Stimulated activated CD8-positive, alpha-beta memory T cell treated with anti-CD3 and anti-CD28 coated beads, Interleukin-12 subunit alpha, Interleukin-12 subunit beta, amount 100 ng/mL, for 1 hour (primary cell): ENCODE results near the gene ROBO1.

Experiments used
- DNase-seq: peaks from one replicate; pipeline ENCODE4 v3.0.0-alpha.2; 2020; ENCODE audit warnings: low read depth

The ROBO1 gene

GRCh38 chr3:79461129-79461792 is 306.5 kb downstream of the ROBO1 start:
- DNase-seq, result no peak

GRCh38 chr3:79453600-79453999 is 314.2 kb downstream of the ROBO1 start:
- no peak for DNase-seq

GRCh38 chr3:79436387-79436786 is 331.4 kb downstream of the ROBO1 start:
- no peak for DNase-seq

- no peak for DNase-seq
These were observed 340.7 kb downstream of the ROBO1 start for GRCh38 chr3:79427081-79427480.

- no peak for DNase-seq
These were observed 343.0 kb downstream of the ROBO1 start for GRCh38 chr3:79424811-79425210.

DNA sequence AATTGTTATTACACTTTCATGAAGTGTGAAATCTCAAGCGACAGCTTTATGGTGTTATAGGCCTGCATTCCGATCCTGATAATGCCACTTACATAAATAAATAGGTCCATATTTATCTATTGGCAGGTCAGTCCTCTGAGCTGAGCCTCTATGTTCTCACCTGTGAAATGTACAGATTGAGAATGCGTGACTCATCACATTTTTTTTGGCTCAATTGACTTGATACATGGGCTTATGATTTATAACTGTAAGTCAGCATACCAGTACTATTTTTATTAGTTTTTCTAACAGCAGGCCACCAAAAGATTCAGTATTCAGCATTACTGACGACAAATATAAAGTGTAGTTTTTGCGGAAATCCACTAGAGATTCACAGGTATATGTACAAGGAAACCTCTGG is 344.4 kb downstream of the ROBO1 start:
- DNase-seq, result no peak

- no peak for DNase-seq
These were observed 346.5 kb downstream of the ROBO1 start for GRCh38 chr3:79421273-79421672.

DNA sequence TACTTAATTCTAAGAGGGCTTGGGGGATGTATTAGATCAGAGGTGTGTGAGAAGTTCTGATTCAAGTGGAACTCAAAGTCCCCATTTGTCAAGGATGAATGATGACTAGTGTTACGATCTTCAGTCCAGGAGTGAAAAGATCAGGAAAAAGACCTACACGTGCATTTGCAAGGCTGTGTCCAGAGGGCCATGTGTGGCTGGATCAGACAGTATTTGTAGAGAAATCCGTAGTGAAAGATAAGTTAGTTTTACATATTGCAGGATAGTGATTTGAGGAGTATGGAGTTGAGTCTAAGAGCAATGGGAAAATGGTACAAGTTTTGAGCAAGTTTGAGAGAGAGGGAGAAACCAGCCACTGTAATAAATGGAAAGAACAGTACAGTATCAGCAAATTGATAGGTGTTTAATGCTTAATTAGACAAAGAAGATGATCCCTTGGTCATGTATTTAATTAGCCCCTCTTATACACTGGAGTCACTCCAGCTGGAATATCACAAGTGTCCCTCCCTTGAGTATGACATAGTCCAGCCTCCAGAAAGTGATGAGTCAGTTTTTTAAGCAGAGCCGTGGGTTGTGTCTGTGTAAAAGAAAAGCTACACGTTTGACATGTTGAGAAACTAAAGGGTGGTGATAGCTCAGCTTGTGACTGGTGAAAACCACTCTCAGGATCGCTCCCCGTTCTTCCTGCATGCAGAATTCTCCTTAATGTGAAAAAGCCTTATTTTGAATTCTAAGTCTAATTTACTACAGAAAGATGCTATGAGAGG is 348.8 kb downstream of the ROBO1 start:
- DNase-seq, result no peak

DNA sequence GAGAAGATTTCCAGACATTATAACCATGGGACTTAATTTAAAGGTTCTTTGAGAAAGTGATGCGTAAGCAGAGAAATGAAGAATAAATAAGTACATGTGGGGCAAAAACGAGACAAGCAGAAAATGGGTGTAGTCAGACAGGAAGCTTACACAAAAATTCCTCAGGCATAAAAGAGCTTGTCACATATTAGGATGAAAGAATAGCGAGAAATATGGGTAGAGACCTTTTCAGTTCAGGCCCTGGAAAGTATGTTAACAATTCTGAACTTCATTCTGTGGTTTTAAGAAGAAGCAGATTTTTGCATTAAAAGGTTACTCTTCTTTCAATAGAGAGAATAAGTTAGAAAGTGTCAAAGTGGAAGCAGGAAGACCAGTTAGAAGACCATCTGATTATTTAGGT is 352.4 kb downstream of the ROBO1 start:
- DNase-seq, result no peak

GRCh38 chr3:79414806-79415205 is 353.0 kb downstream of the ROBO1 start:
- no peak for DNase-seq

- no peak for DNase-seq
These were observed 353.8 kb downstream of the ROBO1 start for GRCh38 chr3:79414035-79414434.

GRCh38 chr3:79412537-79412936 is 355.3 kb downstream of the ROBO1 start:
- DNase-seq, result no peak

DNA sequence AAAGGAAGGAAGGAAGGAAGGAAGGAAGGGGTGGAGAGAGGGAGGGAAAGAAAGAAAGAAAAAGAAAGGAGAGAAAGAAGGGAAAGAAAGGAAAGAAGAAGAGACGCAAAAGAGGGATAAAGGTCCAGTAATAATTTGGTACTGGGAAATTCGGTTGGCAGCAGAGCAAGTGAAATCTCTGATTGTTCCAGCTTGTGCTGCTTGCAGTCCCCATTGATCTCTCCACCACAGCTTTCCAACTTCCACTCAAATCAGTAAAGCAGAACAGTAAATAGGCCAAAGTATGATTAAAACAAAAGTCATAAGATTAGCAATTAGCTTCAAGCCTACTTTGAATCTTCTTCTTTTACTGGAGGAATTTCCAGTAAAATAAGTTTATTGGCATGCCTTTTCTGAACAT is 357.2 kb downstream of the ROBO1 start:
- no peak for DNase-seq

- no peak for DNase-seq
These were observed 357.7 kb downstream of the ROBO1 start for GRCh38 chr3:79410136-79410535.

- no peak for DNase-seq
These were observed 361.6 kb downstream of the ROBO1 start for GRCh38 chr3:79406175-79406574.

DNA sequence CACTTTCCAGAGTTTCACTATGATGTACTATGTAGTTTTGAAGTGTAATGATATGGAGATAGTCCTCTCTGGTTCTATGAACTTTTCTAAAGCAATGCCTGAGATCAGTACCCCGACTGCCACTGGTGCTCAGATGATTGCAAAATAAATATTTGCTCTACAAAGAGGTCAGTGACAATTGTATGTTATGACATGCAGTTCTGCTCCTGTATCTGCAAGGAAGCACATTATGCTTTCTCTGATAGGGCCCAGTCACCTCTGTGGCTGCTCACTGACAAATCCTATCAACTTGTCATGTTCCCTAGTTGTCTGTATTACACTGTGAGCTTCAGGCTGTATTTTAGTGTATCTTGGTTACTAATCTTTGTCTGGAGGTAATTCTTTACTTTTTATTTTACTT is 362.6 kb downstream of the ROBO1 start:
- no peak for DNase-seq

- no peak for DNase-seq
These were observed 371.2 kb downstream of the ROBO1 start for GRCh38 chr3:79396595-79396994.

DNA sequence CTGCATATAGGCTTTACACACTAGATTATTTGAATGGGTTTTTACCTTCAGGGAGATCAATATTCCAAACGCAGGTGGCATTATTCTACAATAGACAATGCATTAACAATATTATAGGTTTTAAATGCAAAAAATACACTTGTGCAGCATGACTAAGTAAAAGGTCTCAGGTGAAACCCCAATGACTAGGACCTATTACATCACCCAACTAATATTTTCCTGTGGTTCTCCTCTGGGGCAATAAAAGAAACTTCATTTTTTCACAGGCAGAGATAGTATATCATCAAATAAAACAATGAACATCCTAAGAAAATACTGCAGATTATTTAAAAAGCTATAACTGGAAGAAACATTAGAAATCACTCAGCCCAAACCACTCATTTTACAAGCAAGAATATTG is 375.3 kb downstream of the ROBO1 start:
- DNase-seq, result no peak

- no peak for DNase-seq
These were observed 377.4 kb downstream of the ROBO1 start for GRCh38 chr3:79390352-79390751.

DNA sequence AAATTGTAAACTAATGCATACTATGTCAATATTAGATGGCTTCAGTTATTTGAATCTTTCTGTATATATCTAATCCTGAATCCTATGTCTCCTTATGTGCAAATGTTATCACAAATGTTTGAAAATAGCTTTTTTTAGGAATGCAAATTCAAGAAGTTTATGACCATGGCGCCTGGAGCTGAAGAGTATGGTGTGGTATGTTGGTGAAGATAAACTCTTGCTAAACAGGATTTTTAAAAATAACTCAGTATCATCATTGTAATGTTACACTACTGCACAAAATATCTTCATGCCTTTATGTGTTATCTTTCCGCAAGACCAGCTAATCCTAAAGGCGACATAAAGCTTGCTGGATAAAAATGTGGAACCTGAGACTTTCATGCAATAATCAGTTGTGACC is 382.6 kb downstream of the ROBO1 start:
- DNase-seq, result no peak

DNA sequence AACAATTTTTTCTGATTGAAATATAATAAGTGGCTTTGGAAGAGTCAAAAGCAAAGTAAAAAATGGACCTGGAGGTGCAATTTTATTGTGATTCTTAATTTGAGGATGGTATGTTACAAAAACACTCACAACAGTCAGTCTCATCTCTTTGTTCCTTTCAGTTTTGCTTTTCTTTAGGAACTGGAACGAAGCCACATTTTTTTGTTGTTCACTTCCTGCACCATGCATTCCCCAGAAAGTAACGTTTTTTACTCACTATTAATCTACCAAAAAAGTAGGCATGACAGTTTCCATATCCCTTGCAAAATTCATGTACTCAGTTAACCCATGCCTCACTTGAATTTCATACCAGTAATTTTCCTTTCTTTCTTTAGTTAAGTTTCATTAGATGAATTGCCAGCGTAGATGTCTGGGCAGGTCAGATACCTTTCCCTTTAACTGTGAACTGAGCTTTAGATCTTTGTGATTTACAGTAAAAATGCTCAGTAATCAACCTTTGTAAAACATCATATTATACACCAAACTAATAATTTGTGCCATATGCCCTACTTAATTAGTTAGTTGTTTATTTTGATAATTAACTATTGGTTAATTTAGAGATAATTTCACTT is 384.3 kb downstream of the ROBO1 start:
- DNase-seq, result no peak

GRCh38 chr3:79380581-79380980 is 387.2 kb downstream of the ROBO1 start:
- DNase-seq, result no peak

DNA sequence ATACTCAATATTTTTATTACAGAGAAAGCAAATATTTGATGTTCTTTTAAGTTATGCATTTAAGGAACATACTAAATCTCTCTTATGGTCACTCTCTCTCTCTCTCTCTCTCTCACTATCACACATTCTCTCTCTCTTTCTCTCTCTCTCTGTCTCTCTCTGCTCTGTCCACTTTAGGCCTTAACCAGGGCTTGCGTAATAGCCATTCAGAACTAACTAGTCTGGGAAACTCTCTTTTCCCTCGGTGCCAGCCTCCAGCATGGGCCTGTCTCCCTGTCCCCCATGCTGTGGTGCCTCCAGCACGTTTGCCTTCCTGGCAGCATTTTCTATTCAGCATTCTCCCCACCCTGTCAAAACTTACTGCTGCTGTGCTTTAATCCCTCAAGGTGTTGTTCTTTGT is 389.7 kb downstream of the ROBO1 start:
- DNase-seq, result no peak
